Astrocyte (in vitro differentiated cells and primary cell): ENCODE measurements around the gene GPSM3. TPM values are rescaled to one million over a fixed set of nuclear protein-coding genes. Genes with fewer than 3 reads are reported as not detected.

Source experiments
- DNase-seq: peaks from one replicate; pipeline ENCODE4 v3.0.0-alpha.2; 2010; ENCODE audit warnings: low read depth
- FAIRE-seq: peaks from 2 replicates; lab custom pipeline; 2011; peaks lifted over from hg19 to GRCh38; lab: Jason Lieb, UNC
- H2AFZ ChIP-seq: 2 replicates; pipeline ENCODE4 v1.6.0; 2012; ENCODE audit warnings: low read depth, low read length, inconsistent platforms
- H3K27ac ChIP-seq: 2 replicates; pipeline ENCODE4 v1.5.1; 2011; ENCODE audit warnings: low read depth, low read length, inconsistent platforms
- H3K27me3 ChIP-seq: 2 replicates; pipeline ENCODE4 v1.6.0; 2011; ENCODE audit warnings: low read length, inconsistent platforms; ENCODE audit not compliant: insufficient read depth
- H3K36me3 ChIP-seq: 2 replicates; pipeline ENCODE4 v1.5.1; 2011; ENCODE audit warnings: low read length, inconsistent platforms; ENCODE audit not compliant: insufficient read depth
- H3K4me1 ChIP-seq: 2 replicates; pipeline ENCODE4 v1.5.1; 2011; ENCODE audit warnings: low read length, inconsistent platforms; ENCODE audit not compliant: insufficient read depth
- H3K4me2 ChIP-seq: 2 replicates; pipeline ENCODE4 v1.6.0; 2012; ENCODE audit warnings: low read length, inconsistent platforms
- H3K4me3 ChIP-seq: 2 replicates; pipeline ENCODE4 v1.5.1; 2011; ENCODE audit warnings: low read depth, mild to moderate bottlenecking, low read length, inconsistent platforms; ENCODE audit not compliant: insufficient read depth
- H3K79me2 ChIP-seq: 2 replicates; pipeline ENCODE4 v1.6.0; 2012; ENCODE audit warnings: mild to moderate bottlenecking, low read length, inconsistent platforms; ENCODE audit not compliant: insufficient read depth
- H3K9ac ChIP-seq: 2 replicates; pipeline ENCODE4 v1.6.0; 2012; ENCODE audit warnings: mild to moderate bottlenecking, low read length, inconsistent platforms
- H3K9me3 ChIP-seq: 2 replicates; pipeline ENCODE4 v1.5.1; 2012; ENCODE audit warnings: low read depth, mild to moderate bottlenecking, low read length, inconsistent platforms; ENCODE audit not compliant: insufficient read depth
- H4K20me1 ChIP-seq: 2 replicates; pipeline ENCODE4 v1.6.0; 2012; ENCODE audit warnings: low read length, inconsistent platforms; ENCODE audit not compliant: insufficient read depth
- H3K27ac Mint-ChIP-seq: one replicate; pipeline ENCODE4 v1.8.0; 2021; ENCODE audit warnings: mild to moderate bottlenecking, mixed read lengths; ENCODE audit not compliant: unreplicated experiment
- H3K27me3 Mint-ChIP-seq: one replicate; pipeline ENCODE4 v1.8.0; 2021; ENCODE audit warnings: low read depth, mixed read lengths; ENCODE audit not compliant: unreplicated experiment
- H3K36me3 Mint-ChIP-seq: one replicate; pipeline ENCODE4 v1.8.0; 2021; ENCODE audit warnings: low read depth, mixed read lengths; ENCODE audit not compliant: unreplicated experiment
- H3K4me1 Mint-ChIP-seq: one replicate; pipeline ENCODE4 v1.8.0; 2021; ENCODE audit warnings: low read depth, mixed read lengths; ENCODE audit not compliant: unreplicated experiment
- H3K4me3 Mint-ChIP-seq: one replicate; pipeline ENCODE4 v1.8.0; 2021; ENCODE audit warnings: mild to moderate bottlenecking, moderate library complexity, mixed read lengths; ENCODE audit not compliant: unreplicated experiment
- H3K9me3 Mint-ChIP-seq: one replicate; pipeline ENCODE4 v1.8.0; 2021; ENCODE audit warnings: mild to moderate bottlenecking, mixed read lengths; ENCODE audit not compliant: unreplicated experiment
- CTCF ChIP-seq: IDR thresholded peaks from 2 replicates; pipeline ENCODE4 v1.5.1; 2011; ENCODE audit warnings: low read depth, mild to moderate bottlenecking, inconsistent platforms, low read length, moderate library complexity; ENCODE audit not compliant: insufficient read depth
- EZH2 ChIP-seq: IDR thresholded peaks from 2 replicates; pipeline ENCODE4 v1.6.1; 2012; ENCODE audit warnings: mild to moderate bottlenecking, low read length, inconsistent platforms; ENCODE audit not compliant: insufficient read depth
- total RNA-seq: library from RNA; stranded (reverse); gene quantifications from 2 replicates; pipeline ENCODE4 v1.2.1, GENCODE V29; 2021

GPSM3 gene
- total RNA-seq, 1 donor from 2014 or later, result 9.6 TPM

- DNase-seq (peak; percentile 48), FAIRE-seq (no peak)
- Histone ChIP-seq H3K4me3 (peak overlapping the region; percentile 88), H2AFZ (peak overlapping the region; percentile 76), H3K36me3 (peaks cover 11% of the 10 kb centered on the region), H3K27ac (peak overlapping the region; percentile 82), H3K9me3 (no peaks in the 10 kb centered on the region), H3K9ac (peak overlapping the region; percentile 86), H3K79me2 (peaks cover 17% of the 10 kb centered on the region), H3K27me3 (peaks cover 6% of the 10 kb centered on the region), H4K20me1 (peaks cover 9% of the 10 kb centered on the region), H3K4me2 (peak overlapping the region; percentile 92), H3K4me1 (peaks cover 24% of the 10 kb centered on the region)
- TF ChIP-seq EZH2 (no peak), CTCF (peak; percentile 21)
- Mint-ChIP-seq H3K4me3 (peak overlapping the region; percentile 98), H3K27ac (peak overlapping the region; percentile 95), H3K36me3 (peaks cover 12% of the 10 kb centered on the region), H3K9me3 (peaks cover 2% of the 10 kb centered on the region), H3K4me1 (peaks cover 19% of the 10 kb centered on the region), H3K27me3 (peaks cover 14% of the 10 kb centered on the region)
Observed at GRCh38 chr6:32154514-32155161, 37.8 kb downstream of the GPSM3 start.

- Histone ChIP-seq H3K9me3 (no peaks in the 10 kb centered on the region), H3K9ac (peak within 1 kb of the TSS; percentile 86), H3K4me3 (peak within 1 kb of the TSS; percentile 88), H3K27me3 (peaks cover 13% of the 10 kb centered on the region), H3K36me3 (peaks cover 11% of the 10 kb centered on the region), H3K79me2 (peaks cover 17% of the 10 kb centered on the region), H3K27ac (peak within 1 kb of the TSS; percentile 82), H3K4me1 (peaks cover 24% of the 10 kb centered on the region), H2AFZ (peak within 1 kb of the TSS; percentile 76), H3K4me2 (peak within 1 kb of the TSS; percentile 92), H4K20me1 (peaks cover 9% of the 10 kb centered on the region)
- peak within 1 kb of the TSS; percentile 95 for H3K27ac Mint-ChIP-seq
- peak within 1 kb of the TSS; percentile 98 for H3K4me3 Mint-ChIP-seq
- peaks cover 19% of the 10 kb centered on the region for H3K4me1 Mint-ChIP-seq
- TF ChIP-seq EZH2 (no peak), CTCF (no peak)
- H3K27me3 Mint-ChIP-seq, result peaks cover 19% of the 10 kb centered on the region
- H3K9me3 Mint-ChIP-seq, result peaks cover 3% of the 10 kb centered on the region
- FAIRE-seq, result no peak
- peak; percentile 87 for DNase-seq
- peaks cover 13% of the 10 kb centered on the region for H3K36me3 Mint-ChIP-seq
Observed at GRCh38 chr6:32153564-32154513, 38.6 kb downstream of the GPSM3 start, which contains the start of gene PPT2. PPT2 (plus strand) TSS chr6:32154141; CDS start chr6:32154595, 454 bp downstream.
